B cell (primary cell): ENCODE data around the gene ZBTB14. TPM values are rescaled to one million over a fixed set of nuclear protein-coding genes. Genes with fewer than 3 reads are reported as not detected.

Experiments
- ATAC-seq: fragments of 200-7000 bp; cut with Tn5 transposase; one replicate; pipeline ENCODE4 v1.10.0; 2021; ENCODE audit warnings: low read depth, mild to moderate bottlenecking, moderate number of reproducible peaks, moderate library complexity
- CTCF ChIA-PET: fragments of 350-600 bp; sonication (Branson Sonifier 250); formaldehyde crosslinking; loops from one replicate; lab custom pipeline; 2021; ENCODE audit warnings: antibody characterized with exemption, inconsistent platforms; lab: Charles Lee
- POLR2A ChIA-PET: fragments of 350-600 bp; sonication (Branson Sonifier 250); formaldehyde crosslinking; loops from one replicate; lab custom pipeline; 2021; ENCODE audit warnings: antibody characterized with exemption; lab: Charles Lee
- DNase-seq: peaks from one replicate; pipeline ENCODE4 v3.0.0; 2013
- H2AFZ ChIP-seq: 2 replicates; pipeline ENCODE4 v1.6.1; 2012; ENCODE audit warnings: mild to moderate bottlenecking, low read depth, low read length; ENCODE audit not compliant: insufficient read depth, poor library complexity, severe bottlenecking
- H3K27ac ChIP-seq, 2 donors: 1 replicate in 1 of 2; 2 replicates in 1 of 2; pipeline ENCODE4 v1.5.1; 2012 to 2013; ENCODE audit warnings: low read length in 2 of 2, mild to moderate bottlenecking in 2 of 2, moderate library complexity in 1 of 2
- H3K27me3 ChIP-seq, 4 experiments: fragments of 200-600 bp in 1 of 4; sonication (generic) in 1 of 4; replicated peaks in 1 of 4; 1 replicate in 2 of 4; 2 replicates in 2 of 4; pipeline versions ENCODE4 v1.6.1 to v1.7.0; 2013 to 2016; ENCODE audit warnings: low read length in 3 of 4, mild to moderate bottlenecking in 2 of 4, mixed read lengths in 1 of 4, moderate library complexity in 1 of 4; ENCODE audit not compliant: insufficient read depth in 4 of 4, control insufficient read depth in 3 of 4; ENCODE audit errors: control extremely low read depth in 1 of 4
- H3K36me3 ChIP-seq, 2 experiments: replicated peaks in 1 of 2; 1 replicate in 1 of 2; 2 replicates in 1 of 2; pipeline versions ENCODE4 v1.6.1 to v1.7.1; 2013; ENCODE audit warnings: low read length in 1 of 2; ENCODE audit not compliant: insufficient read depth in 2 of 2, control insufficient read depth in 1 of 2; ENCODE audit errors: control extremely low read depth in 1 of 2, extremely low read depth in 1 of 2
- H3K4me1 ChIP-seq, 2 donors: fragments of 200-600 bp in 1 of 2; sonication (generic) in 1 of 2; 1 replicate in 1 of 2; 2 replicates in 1 of 2; pipeline versions ENCODE4 v1.5.1 to v1.6.1; 2013 to 2017; ENCODE audit warnings: low read length in 2 of 2; ENCODE audit not compliant: control insufficient read depth in 2 of 2, insufficient read depth in 2 of 2
- H3K4me2 ChIP-seq: replicated peaks from 2 replicates; pipeline ENCODE3; 2012; ENCODE audit warnings: mild to moderate bottlenecking, low read depth, low read length; ENCODE audit not compliant: poor library complexity, severe bottlenecking
- H3K4me3 ChIP-seq, 5 experiments: fragments of 200-600 bp in 1 of 5; sonication (generic) in 1 of 5; 1 replicate in 3 of 5; 2 replicates in 2 of 5; pipeline versions ENCODE4 v1.5.1 to v1.7.0; 2011 to 2016; ENCODE audit warnings: low read length in 4 of 5, mild to moderate bottlenecking in 4 of 5, low read depth in 2 of 5, control low read depth in 1 of 5, moderate library complexity in 1 of 5; ENCODE audit not compliant: insufficient read depth in 1 of 5; ENCODE audit errors: control extremely low read depth in 1 of 5, extremely low read depth in 1 of 5
- H3K79me2 ChIP-seq: fragments of 200-600 bp; sonication (generic); one replicate; pipeline ENCODE4 v1.6.0; 2016; ENCODE audit warnings: low read length; ENCODE audit not compliant: control insufficient read depth, insufficient read depth
- H3K9ac ChIP-seq: fragments of 200-600 bp; sonication (generic); 2 replicates; pipeline ENCODE4 v1.6.1; 2017; ENCODE audit warnings: mild to moderate bottlenecking, low read length, moderate library complexity
- H3K9me3 ChIP-seq, 3 donors: one replicate each; pipeline versions ENCODE4 v1.6.1 to v1.7.1; 2013; ENCODE audit warnings: low read length in 2 of 3; ENCODE audit not compliant: control insufficient read depth in 2 of 3, insufficient read depth in 1 of 3; ENCODE audit errors: control extremely low read depth in 1 of 3
- H4K20me1 ChIP-seq: 2 replicates; pipeline ENCODE4 v1.6.0; 2012; ENCODE audit warnings: mild to moderate bottlenecking, low read length; ENCODE audit not compliant: insufficient read depth, control insufficient read depth, poor library complexity, severe bottlenecking
- H3K27ac Mint-ChIP-seq: one replicate; pipeline ENCODE4 v1.8.0; 2021; ENCODE audit warnings: mixed read lengths
- H3K27me3 Mint-ChIP-seq: one replicate; pipeline ENCODE4 v1.8.0; 2021; ENCODE audit warnings: mixed read lengths
- H3K4me1 Mint-ChIP-seq: one replicate; pipeline ENCODE4 v1.8.0; 2021; ENCODE audit warnings: mixed read lengths
- H3K4me3 Mint-ChIP-seq: one replicate; pipeline ENCODE4 v1.8.0; 2021; ENCODE audit warnings: mixed read lengths
- H3K9me3 Mint-ChIP-seq: one replicate; pipeline ENCODE4 v1.8.0; 2022; ENCODE audit warnings: mixed read lengths; ENCODE audit not compliant: insufficient read depth
- CTCF ChIP-seq: fragments of 200-600 bp; IDR thresholded peaks from one replicate; pipeline ENCODE4 v1.8.0; 2022; ENCODE audit warnings: antibody characterized with exemption, mild to moderate bottlenecking
- EZH2 ChIP-seq: IDR thresholded peaks from 2 replicates; pipeline ENCODE4 v1.6.1; 2012; ENCODE audit warnings: borderline replicate concordance, low read depth, mild to moderate bottlenecking, moderate library complexity, low read length; ENCODE audit not compliant: insufficient read depth, poor library complexity, severe bottlenecking
- WGBS: methylation state at CpG from one replicate; pipeline ENCODE4 v1.1.5; 2013; ENCODE audit warnings: missing lambda C conversion rate; ENCODE audit not compliant: insufficient coverage; 5-methylcytosine and 5-hydroxymethylcytosine counted together
- intact Hi-C: fragments of 100-400 bp; cut with micrococcal nuclease; formaldehyde crosslinking; loops from one replicate; pipeline ENCODE4 v1.10.0; 2022
- polyA minus RNA-seq: library from RNA; depleted of rRNA, polyadenylated mRNA; stranded (reverse); fragments of >200 nt; gene quantifications from 2 replicates; pipeline ENCODE4 v1.2.3, GENCODE V29; 2012
- polyA plus RNA-seq: library from polyadenylated mRNA; depleted of rRNA; stranded (reverse); fragments of >200 nt; gene quantifications from 2 replicates; pipeline ENCODE4 v1.2.3, GENCODE V29; 2012
- total RNA-seq, 2 donors: library from RNA; stranded (reverse); fragments of 120-200 nt in 1 of 2; gene quantifications; 1 replicate in 1 of 2; 2 replicates in 1 of 2; pipeline versions ENCODE4 v1.2.3 to v1.2.4, GENCODE V29; 2013 to 2022

The ZBTB14 gene
- total RNA-seq: 34.2 and 35.1 TPM in 2 replicates
- 37.8 TPM for total RNA-seq (2013)
- 12.3 and 17.5 TPM in 2 replicates for polyA plus RNA-seq
- polyA minus RNA-seq: 9.3 and 10.6 TPM in 2 replicates

- Mint-ChIP-seq H3K27me3 (peaks cover 11% of the 10 kb centered on the region), H3K9me3 (no peaks in the 10 kb centered on the region), H3K4me1 (peaks cover 20% of the 10 kb centered on the region), H3K27ac (peak within 1 kb of the TSS; percentile 98), H3K4me3 (peak within 1 kb of the TSS; percentile 92)
- ATAC-seq (peak; percentile 53), DNase-seq (peak; percentile 87)
- peak within 1 kb of the TSS; percentile 77 to 95 (median 87) for H3K4me3 ChIP-seq
- peaks cover 1 to 15% of the 10 kb centered on the region in 2 experiments for H3K36me3 ChIP-seq
- H3K27me3 ChIP-seq: peaks cover 0 to under 1% (median 0%) of the 10 kb centered on the region in 4 experiments
- H2AFZ ChIP-seq: peak within 1 kb of the TSS; percentile 92
- H3K79me2 ChIP-seq: peaks cover 16% of the 10 kb centered on the region
- WGBS: under 1% methylated on average over 114 of the region's 116 CpGs
- CTCF ChIA-PET: interaction anchor here (1.1 to 2.5 kb wide), 4 partner anchors 8 to 58 kb away, joined by 3 to 19 read pairs (median 10); no protein-coding TSS in a partner anchor
- H3K27ac ChIP-seq: peak within 1 kb of the TSS; percentile 85 to 87
- H3K4me1 ChIP-seq: peaks cover 18 to 20% of the 10 kb centered on the region in 2 donors
- H3K9me3 ChIP-seq: no peaks in the 10 kb centered on the region
- intact Hi-C loops: loop anchor here (5.0 to 10.0 kb wide), 2 partner anchors 1119 to 1848 kb away; partner anchors contain the start of gene L3MBTL4
- POLR2A ChIA-PET: interaction anchor here (1.1 to 4.5 kb wide), 4 partner anchors 11 to 58 kb away, joined by 3 to 57 read pairs (median 4); no protein-coding TSS in a partner anchor
- peak within 1 kb of the TSS; percentile 80 for H3K9ac ChIP-seq
- H4K20me1 ChIP-seq: no peaks in the 10 kb centered on the region
- peak within 1 kb of the TSS; percentile 91 for H3K4me2 ChIP-seq
- TF ChIP-seq EZH2: no peak
- TF ChIP-seq CTCF: no peak
Observed at GRCh38 chr18:5295231-5295920, at the start of gene ZBTB14. ZBTB14 (minus strand) TSS chr18:5295726; CDS start chr18:5293246, 2,480 bp downstream.
